GM12801 (cell line): Measurements from ENCODE around the gene KCNAB1.

Experiments
- TF ChIP-seq, protein P1 (sequence below): IDR thresholded peaks from one replicate; pipeline ENCODE4 v1.5.1; 2011; ENCODE audit warnings: control low read depth; ENCODE audit not compliant: insufficient read length; ENCODE audit errors: extremely low read depth

KCNAB1 gene

DNA sequence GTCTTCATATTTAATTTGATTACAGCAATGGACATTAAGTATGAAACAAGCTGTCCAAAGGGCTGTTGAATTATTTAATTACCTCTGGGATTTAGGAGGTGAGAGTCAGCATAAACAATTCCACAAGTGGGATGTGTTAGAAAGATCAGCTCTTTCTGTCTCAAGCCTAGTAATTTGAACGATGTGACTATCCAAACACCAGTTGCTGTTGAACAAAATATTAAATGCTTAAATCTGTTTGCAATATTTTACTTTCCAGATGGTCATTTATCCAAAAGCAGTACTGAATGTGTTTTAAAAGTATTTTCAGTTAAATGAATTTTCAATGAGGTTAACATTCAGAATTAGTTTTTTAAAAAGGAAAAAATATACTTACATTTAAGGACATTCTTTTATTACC lies 12.7 kb downstream of the KCNAB1 start:
- TF ChIP-seq, protein P1, sequence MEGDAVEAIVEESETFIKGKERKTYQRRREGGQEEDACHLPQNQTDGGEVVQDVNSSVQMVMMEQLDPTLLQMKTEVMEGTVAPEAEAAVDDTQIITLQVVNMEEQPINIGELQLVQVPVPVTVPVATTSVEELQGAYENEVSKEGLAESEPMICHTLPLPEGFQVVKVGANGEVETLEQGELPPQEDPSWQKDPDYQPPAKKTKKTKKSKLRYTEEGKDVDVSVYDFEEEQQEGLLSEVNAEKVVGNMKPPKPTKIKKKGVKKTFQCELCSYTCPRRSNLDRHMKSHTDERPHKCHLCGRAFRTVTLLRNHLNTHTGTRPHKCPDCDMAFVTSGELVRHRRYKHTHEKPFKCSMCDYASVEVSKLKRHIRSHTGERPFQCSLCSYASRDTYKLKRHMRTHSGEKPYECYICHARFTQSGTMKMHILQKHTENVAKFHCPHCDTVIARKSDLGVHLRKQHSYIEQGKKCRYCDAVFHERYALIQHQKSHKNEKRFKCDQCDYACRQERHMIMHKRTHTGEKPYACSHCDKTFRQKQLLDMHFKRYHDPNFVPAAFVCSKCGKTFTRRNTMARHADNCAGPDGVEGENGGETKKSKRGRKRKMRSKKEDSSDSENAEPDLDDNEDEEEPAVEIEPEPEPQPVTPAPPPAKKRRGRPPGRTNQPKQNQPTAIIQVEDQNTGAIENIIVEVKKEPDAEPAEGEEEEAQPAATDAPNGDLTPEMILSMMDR = no peak

DNA sequence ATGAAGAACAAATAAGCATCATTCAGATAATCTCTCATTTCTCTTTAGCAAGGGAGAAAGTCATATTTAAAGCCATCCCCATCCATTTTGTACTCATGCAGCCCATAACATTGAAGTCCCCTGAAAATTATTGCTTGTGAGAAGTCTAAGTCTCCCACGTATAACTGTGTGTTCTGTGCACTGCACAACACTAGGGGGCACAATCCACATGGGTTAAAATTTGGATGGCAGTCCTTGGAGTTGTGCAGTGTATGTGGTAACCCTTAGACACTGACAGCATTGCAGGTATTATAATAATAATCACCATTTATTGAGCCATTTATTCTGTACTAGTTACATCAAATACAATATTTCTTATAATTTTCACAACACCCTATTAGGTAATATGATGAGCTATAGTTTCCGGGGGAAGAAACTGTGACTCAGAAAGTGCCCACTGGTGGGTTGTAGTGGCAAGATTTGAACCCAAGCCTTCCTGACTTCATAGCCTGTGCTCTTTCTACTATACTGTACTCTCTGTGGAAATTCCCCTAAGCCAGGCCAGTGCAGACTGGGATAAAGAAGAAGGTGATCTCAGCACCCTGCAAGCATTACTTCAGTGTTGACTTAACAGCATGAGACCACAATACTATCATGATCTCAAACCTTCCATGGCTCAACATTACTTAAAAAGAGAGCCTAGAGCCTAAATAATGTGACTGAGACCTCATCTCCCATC lies 15.7 kb downstream of the KCNAB1 start:
- TF ChIP-seq, protein P1 = no peak

DNA sequence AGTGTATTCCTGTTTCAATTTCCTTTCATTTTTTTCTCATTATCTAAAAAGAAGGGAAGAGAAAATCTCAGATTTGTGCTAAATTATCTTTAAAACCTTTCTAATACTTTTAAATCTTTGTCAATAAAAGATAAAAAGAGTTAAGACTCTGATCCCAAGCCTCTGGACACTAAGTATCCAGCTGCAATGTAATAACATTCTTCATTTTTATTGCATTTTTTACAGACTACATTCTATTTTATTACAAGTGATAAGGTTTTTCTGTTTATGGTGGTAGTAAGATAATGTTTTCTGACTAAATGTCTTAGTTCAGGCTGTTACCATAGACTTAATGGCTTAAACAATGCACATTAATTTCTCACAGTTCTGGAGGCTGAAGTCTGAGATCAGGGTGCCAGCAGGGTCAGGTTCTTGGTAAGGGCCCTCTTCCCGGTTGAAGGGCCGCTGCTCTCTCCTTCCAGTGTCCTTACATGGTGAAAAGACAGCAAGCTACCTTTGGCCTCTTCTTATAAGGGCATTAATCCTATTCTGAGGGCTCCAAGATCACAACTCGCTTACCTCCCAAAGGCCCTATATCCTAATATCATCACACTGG lies 19.7 kb downstream of the KCNAB1 start:
- TF ChIP-seq, protein P1 = no peak

DNA sequence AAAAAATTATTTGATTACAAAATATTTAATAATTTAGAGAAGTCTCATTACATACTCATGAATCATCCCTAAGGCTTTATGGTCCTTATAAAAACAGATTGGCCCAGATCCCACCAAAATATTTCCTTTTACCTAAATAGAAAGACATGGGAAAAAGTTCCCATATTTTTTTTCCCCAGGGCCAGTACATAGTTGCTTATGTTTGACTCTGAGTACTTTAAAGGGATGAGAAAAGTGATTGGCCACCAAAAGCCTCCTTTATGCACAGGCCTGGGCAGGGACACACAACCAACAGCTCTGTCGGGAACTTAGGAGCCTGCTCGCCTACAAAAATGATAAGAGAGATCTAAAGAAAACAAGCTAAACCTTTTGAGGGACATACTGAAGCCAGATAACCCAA lies 22.3 kb downstream of the KCNAB1 start:
- TF ChIP-seq, protein P1 = no peak

DNA sequence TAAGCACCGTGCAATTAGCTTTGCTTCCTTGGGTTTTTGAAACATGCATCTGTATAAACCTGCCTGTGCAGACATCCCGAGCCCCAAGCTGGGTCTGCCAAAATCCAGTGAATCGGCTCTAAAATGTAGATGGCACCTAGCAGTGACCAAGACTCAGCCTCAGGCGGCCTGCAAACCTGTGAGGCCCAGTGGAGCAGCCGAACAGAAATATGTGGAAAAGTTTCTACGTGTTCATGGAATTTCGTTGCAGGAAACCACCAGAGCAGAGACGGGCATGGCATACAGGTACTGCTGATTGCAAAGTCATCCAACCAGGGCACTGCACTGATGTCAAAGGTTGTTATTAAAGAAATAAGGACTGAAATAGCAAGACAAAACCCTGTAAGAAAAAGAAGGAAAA lies 22.8 kb downstream of the KCNAB1 start:
- TF ChIP-seq, protein P1 = no peak

DNA sequence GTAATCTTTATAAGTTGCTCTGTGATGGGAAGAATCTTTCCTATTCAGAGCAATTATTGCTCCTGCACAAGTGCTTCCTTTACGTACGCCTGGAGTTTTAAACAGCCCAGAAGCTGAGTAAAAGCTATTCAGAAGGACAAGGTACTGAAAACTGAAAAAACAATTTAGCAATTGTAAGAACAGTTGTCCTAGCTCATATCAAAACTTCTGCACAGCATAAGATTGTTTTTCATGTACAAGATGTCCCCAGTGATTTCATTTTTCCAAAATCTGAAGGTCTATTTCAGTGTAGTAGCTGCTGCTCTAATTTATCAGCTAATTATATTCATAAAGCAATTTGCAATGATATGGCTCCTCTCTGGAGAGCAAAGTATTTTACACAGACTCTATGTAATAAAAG lies 23.7 kb downstream of the KCNAB1 start:
- TF ChIP-seq, protein P1 = no peak

DNA sequence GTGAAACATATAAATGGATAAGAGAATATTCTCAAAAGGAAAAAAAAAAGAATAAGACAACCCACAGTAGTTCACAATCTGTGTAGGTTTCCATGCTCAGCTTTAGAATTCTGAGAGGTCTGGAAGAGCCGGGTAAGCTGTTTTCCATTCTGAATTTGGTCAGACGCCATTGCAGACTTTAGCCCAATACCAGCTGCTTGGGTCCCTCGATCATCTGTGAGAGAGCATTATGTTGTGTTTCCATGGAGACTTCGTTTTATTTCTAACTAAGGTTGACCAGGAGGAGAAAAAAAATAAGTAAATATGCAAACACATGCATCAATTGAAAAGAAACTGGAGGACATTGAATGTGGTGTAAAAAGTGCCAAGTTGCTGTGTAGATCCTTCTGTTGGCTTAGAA lies 25.5 kb downstream of the KCNAB1 start:
- TF ChIP-seq, protein P1 = no peak
